GOT3 (cell line): ENCODE measurements around the gene COPZ2.
"Not testable (repeated sequence)": the region's sequence is repeated elsewhere in the genome, so short reads cannot be mapped to it uniquely, and the experiment has no call there.

Source experiments
- DNase-seq: peaks from one replicate; lab custom pipeline; 2025; ENCODE audit warnings: mixed read lengths; lab: John Stamatoyannopoulos, UW

Gene COPZ2

DNA sequence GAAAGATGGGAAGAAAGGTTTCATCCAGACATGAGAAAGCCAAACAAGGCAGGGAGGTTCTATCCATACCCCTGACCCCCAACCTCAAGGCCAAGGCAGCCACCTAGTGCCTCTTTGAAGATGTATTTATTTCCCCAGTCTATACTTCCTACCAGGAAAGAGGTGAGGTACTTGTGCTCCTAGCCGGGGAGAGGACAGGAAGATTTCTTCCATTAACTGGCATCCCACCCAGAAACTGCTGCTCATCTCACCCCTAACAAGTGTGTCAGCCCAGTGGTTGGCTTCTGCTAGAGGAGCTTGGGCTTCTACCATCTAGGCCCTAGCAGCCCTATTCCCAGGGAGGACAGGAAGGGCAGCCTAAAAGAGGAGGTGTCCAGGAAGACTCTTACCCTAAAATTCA, 8.9 kb downstream of the COPZ2 start:
- DNase-seq, result no peak

DNA sequence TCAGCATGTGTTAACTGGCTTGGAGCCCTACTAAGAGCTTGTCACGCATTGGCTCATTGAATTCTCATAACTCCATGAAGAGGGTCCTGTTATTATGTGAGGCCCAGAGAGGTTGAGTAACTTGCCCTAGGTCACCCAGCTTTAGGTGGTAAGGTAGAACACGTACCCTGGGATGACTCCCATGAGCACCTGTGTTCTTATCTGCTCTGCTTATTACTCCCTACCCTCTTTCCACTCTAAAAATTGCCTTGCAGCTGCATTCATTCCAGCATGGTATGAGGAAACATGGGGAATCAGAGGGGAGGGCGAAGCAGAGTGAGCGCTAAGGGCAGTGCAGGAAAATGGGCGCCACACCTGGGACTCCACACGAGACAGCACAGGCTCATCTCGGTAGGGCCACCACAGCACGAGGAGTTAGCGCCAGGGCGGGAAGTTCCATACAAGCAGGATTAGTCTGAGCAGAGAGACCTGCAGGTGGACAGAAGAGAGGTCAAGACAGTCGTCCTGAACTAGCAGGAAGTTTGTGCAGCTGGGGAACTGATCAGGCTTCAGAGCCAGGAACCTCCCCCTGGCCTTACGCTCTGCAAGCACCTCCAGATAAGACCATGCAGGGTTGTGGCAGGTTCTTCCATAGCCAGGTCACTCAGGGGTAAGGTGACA, 10.1 kb downstream of the COPZ2 start:
- DNase-seq, result no peak

DNA sequence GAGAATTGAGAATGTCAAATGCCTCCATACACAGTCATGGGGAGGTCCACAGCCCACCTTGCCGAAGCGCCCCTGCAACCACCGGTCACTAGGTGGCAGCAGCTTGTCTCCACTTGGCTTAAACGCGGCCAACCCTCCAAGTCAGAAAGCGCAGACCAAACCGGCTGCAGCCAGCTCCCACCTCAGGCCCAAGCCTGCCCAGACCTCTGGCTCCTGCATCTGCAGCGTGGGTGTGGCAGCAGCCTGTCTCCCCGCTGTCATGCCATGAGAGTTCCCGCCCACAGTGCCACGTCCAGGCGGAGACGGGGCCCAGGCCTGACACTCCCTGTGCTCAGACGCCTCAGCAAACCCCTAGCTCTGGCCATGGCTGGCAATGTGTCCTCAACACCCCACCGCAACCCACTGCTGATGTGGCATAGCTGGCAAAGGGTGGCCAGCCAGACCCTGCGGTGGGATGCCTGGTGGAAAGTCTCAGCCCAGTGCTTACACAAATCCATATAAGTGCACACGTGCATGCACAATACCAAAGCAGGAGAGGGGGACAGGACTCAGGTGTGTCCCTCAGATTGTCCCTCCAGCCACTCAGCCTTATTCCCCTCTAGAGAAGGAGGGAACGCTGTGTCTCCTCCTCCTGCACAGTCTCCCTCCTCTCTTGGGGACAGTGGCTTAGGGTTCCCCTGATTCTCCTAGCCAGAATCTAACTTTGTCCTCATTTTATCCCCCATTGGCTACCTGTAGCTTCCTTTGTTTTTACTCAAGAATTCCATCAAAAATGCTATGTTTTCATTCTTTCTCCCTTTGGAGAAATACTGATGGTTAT, 10.9 kb downstream of the COPZ2 start:
- DNase-seq, result peak; percentile 70

DNA sequence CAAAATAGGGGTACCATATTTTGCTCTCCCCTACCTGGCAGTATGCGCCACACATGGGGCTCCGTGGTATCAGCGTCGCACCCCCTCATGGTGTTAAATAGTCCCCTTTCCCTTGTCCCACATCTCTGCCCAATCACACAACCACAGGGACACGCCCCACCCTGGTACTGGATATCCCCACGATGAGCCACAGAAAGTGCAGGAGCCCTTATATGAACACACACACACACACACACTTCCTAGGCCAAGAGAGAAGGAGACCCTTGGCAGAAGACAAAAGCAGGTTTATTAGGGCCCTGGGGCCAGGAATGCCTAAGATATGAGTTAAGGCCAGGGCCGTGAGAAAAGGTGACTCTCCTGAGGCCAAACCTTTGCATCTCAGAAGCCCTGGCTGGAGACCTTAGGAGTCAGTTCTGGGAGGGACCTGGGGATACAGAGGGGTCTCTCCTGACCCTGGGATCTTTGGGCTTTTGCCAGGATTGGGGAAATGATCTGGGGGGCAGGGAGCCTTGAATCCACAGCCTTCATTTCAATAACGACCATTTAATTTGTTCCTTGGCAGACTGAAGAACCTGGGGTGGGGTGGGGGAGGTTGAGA, 11.6 kb downstream of the COPZ2 start:
- DNase-seq, result peak; percentile 56

DNA sequence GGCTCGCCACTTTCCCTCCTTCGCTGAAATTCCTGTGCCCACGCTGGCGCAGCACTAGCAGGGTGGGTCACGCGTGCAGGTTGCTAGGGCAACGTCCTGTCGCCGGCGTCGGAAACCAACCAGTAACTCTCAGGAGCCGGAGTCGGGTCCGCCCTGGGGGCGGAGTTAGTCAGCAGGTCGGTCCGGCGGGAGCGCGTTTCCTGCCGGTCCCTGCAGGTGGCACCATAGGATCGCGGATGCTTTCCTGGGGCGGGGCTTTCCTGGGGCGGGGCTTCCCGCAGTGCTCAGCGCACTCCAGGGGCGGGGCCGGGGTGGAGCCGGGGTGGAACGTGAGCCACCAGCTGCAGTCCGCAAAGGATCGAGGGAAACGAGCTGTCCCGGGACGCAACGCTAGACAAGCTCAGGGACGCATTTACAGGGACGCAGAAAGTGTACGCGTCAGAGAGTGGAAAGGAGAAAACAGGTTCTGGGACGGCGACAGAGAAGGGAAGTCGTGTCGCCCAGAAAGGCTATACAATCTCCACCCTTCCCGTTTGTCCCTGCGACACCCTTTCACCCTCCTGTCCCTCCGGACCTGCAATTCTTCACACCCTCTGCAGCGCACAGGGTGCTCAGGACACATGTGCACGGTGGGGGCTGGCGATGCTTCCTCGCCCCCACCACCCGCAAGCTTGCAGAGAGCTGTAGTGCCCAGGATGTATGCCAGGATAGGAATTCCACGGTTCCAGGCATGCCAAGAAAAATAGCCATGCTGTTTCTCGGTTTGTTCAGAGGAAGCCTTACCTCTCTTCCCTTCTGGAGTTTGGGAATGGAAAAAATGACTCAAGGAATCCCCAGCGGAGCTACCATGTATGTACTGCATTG, 12.3 kb downstream of the COPZ2 start:
- peak; percentile 99 for DNase-seq

DNA sequence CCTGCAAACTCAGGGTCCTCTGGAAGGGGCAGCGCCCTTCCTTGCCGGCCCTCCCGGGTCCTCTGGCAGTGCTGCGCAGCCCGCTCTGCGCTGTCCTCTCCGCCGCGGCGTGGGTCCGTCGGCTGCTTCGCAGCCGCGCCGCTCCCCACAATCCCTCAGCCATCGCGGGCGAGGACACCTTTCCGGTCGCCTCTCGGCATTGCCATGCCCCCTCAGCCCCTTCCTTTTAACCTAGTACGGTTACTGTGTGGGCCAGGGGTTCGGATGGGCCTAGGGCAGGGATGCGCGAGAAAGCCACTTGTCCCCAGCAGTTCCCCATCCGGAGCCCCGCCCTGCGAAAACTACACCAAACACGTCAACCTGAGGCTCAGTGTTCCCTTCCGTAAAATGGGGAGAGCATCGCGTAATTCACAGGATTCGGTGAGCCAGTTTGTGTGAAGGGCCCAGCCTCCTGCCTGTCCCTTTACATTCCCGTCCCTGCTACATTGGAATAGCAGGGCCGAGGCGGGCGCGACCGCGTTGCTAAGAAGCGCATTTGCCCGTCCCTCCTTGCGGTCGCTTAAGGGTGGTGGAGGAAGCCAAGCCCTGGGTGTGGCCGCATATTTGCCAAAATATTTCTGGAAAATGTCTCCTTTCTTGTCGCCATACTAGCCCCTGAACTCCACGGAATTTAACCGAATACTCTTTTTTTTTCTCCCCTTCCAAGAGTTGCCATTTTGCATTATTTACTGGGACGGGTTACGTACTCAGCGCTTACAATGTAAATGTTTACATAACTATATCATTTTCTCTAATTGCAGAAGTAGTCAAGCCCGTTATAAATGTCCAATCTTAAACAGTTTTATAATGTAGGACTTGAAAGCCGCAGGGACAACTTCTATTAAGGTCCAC, 13.2 kb downstream of the COPZ2 start:
- no peak for DNase-seq

DNA sequence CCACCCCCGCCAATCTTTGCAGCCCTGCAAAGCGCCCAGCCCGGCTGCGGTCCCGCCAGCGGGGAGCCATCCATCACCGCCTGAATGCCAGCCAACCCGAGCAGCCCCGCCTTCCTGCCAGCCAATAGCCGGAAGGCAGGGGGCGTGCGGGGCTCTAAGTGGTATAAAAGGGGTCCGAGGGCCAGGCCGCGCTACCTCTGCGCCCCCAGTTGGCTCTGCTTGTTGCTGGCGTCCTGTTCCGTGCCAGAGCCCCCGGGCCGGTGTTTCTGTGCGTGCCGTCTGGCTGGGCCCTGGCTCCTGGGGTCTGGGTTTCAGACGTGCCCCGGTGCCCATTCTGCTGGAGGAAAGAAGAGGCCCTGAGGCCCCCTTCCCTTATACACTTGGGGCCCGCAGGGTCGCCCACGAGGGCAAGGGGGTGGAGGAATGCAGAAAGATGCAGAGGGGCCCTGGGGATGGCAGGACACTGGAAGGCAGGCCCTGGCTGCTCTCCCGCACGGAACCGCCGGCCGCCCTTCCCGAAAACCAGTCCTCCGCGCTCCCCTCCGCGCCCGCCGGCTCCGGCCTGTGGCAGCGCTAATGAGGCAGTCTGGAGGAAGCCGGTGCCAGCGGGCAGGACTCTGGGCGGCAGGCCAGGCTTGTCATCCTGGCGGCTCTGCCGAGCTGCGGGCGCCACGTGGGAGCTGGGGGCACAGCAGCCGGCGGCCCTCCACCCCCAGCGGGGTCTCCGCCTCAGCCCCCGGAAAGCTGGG, 14.0 kb downstream of the COPZ2 start:
- peak; percentile 65 for DNase-seq

DNA sequence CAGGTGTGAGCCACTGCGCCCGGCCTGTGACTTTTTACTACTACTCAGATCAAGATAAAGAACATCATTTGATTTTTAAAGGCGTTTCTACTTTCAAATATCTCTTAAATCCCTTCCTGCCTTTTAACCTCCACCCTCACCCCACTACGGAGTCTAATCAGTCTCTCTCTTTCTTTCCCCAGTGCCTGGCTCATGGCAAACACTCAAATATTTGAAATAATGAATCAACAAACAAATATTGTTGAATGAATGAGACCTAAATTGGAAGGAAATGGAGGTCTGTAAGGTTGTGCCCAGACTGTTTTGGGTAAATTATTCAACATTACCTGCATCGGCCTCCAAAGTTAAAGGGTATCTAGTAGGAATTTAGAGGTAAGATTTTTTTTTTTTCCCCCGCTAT, 14.7 kb downstream of the COPZ2 start:
- no peak for DNase-seq

DNA sequence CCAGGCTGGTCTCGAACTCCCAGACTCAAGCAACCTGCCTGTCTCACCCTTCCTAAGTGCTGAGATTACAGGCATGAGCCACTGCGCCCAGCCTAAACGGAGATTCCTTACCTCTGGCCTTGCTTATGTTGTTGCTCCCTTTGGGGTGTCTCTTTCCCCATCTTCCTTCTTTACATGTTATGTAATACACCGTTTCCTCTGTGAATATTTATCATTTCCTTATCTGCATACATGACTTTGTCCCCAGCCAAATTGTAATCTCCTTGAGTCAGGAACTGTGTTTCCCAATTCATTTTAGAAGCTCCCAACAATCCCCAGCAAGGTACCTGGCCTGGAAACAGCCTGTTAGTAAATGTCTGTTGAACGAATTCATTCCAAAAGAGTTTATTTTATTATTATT, 15.7 kb downstream of the COPZ2 start:
- DNase-seq, result no peak

DNA sequence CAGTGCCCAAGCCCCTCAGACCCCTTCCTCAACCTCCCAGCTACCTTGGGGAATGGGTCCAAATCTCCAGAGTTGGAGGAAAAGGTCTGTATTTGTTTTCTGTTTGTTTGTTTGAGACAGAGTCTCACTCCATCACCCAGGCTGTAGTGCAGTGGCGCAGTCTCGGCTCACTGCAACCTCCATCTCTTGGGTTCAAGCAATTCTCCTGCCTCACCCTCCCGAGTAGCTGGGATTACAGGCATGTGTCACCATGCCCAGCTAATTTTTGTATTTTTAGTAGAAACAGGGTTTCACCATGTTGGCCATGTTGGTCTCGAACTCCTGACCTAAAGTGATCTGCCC, 19.8 kb downstream of the COPZ2 start:
- not testable (repeated sequence) for DNase-seq

DNA sequence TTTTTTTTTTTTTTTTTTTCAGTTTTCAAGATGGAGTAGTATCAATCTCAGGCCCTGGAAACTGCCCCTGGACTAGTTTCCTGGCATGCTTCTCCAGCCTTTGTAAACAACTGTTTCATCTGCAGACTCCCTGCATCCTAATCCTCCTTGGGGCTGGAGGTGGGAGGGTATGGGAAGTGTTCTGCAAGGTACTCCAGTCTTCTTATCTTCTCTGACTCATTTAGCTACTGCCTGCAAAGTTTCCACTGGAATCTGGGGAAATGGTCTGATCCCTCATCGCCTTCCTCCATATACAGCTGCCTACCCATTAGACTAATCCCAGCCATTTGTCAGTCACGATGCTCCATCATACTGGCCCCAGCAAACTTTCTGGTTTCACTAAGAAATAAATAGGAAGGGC, 21.5 kb downstream of the COPZ2 start:
- DNase-seq, result no peak

DNA sequence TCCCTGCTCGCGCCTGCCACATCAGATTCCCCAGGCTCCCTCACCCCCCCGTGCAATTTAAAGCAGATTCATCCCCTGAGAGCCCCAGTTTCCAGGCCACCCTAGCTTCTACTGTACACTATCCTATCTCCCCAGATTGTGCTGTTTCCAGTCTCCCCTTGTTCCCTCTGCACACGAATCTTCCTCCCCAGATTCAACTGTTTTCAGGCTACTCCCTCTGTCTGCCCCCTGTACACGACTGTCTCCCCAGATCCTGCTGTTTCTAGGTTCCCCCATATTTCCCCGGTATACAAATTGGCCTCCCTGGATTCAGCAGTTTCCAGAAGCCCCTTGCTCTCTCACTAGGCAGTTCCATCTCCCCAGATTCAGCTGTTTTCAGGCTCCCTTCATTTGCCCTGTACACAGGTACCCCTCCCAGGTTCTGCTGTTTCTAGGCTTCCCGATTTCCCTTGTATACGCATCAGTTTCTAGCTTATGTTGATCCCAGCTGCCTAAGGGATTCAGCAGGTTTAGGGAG, 22.9 kb downstream of the COPZ2 start:
- DNase-seq, result no peak

DNA sequence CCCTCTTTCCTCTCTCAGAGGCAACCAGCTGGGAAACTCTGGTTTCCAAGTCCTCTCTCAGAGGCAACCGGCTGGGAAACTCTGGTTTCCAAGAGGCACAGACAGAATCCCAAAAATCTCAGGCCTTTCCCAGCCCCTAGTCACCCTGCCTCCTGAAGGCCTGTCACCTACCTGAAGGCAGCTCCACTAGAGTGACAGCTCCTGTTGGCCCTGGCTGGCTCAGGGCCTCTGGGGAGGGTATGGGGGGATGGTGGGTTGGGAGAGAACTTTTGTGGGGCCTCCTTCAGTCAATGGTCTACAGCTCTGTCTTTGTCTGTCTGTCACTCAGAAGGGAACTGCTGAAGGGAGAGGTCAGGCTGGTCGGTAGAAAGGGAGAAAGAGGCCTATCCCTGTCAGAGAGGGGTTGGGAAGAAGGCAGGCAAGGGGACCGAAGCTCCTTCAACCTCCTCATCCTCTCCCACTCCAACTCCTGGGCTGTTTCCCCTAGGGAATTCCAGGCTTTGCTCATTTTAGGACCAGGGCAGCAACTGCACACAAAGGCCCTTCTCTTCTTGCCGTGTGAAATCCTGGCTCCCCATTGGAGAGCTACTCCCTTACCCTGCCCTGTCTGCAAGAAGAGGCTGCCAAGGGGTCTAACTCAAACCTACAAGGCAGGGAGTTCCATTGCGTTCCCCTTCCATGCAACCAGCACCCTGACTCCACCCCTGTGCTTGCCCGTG, 23.6 kb downstream of the COPZ2 start:
- no peak for DNase-seq

DNA sequence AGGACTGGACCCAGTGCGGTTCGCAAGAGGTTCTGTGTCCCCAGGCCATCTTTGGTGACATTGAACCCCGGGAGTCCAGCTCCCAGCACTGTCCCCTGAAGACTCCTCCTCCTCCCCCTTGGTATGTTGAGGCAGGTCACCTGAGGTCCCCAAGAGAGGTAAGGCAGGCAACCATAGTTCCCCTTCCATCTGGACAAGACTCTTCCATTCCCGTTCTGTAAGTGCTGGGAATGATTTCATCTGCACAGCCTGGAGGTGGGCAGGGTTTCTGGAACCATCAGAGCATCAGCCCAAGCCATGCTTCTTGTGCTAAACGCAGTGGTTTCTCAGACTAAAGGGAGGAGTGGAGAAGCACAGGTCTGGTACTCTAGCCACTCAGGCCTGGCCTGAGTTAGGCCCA, 24.9 kb downstream of the COPZ2 start:
- no peak for DNase-seq

DNA sequence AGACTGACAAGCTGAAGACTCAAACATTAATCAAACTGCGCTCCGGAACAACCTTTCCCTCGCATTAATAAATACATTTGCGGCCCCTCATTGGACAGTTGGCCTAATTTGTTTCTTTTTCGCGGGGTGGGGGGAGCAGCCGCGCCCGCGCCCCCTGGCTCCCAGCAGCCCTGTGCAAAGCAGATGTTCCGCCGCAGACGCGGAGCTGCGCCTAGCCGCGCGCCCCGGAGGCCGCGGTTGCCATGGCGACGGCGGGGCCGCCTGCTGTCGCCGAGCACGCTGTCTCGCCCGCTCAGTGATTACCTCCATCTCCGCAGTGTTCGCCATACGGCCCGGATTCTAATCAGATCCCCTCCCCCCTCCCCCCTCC, 25.5 kb downstream of the COPZ2 start:
- no peak for DNase-seq

DNA sequence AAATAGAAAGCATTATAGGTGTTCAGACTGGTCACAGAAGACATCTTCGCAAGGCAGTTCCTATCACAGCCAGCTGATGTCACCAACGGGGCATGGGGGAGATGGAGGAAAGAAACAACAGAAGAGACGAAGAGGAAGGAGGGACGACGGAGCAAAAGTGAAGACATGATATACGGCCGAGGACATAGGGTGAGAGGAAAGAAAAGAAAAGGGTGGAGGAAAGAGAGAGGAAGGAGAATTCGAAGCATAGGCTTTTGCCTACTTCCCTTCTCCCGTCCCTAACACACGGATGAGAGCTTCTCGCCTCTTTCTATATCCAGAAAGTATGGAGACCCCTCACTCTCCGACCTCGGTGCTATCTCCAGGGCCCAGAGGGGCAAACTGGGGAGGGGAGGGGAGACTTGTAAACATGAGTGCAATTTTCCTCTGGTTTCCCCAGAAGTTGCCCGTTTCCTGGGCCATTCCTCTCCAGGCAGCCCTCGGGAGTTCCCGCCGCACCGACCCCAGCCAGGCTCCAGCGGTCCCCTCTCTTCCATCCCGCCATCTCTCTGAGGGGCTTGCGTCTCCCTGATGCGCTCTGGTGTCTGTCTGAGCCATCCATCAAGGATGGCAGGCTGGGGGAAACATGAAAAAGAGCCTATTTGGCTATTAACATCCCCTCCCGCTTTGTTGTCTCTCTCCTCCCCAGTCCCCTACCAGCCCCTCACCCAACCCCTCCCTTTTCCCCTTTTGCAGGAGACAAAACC, 26.0 kb downstream of the COPZ2 start:
- DNase-seq, result no peak

DNA sequence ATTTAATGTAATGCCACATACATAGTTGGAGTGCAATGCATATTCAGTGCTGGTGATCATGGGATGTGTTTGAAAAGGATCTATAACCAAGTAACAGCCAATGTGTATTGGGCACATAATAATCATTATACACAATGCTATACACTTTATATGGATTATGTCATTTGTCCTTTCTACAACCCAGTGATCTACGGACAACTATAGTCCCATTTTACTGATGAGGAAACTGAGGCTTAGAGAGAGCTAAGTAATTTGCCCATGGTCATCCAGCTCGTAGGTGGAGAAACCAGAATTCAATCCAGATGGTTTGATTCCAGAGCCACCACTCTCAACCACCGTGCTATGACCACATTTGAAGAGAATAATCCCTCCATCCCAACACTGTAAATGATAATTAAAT, 27.4 kb downstream of the COPZ2 start:
- no peak for DNase-seq

DNA sequence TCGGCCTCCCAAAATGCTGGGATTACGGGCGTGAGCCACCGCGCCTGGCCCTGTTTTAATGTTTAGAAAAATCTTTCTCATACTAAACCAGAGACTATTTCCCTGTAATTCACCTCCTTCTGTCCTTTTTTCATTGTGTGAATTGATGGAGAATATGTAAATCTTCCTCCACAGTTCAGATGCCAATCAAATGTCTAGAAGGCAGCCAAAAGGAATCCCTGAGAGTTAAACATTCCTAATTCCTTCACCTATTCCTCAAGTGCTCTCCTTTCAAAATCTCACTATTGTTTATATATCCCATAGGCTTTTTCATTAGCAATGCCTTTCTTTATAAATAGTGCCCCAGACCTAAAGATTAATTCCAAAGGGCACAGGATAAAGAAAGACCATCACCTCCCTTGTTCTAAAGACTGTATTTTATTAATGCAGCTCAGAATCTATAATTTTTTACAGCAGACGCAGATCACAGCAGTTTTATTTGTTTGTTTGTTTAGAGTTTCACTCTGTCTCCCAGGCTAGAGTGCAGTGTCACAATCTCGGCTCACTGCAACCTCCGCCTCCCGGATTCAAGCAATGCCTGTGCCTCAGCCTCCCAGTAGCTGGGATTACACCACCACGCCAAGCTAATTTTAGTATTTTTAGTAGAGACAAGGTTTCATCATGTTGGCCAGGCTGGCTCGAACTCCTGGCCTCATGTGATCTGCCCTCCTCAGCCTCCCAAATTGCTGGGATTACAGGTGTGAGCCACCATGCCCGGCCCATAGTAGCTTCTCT, 30.5 kb downstream of the COPZ2 start:
- no peak for DNase-seq
